IMR-90 (cell line): Measurements from ENCODE around the gene DIO1. TPM values are rescaled to one million over a fixed set of nuclear protein-coding genes. Genes with fewer than 3 reads are reported as not detected.

Source experiments
- ATAC-seq: fragments of 200-7000 bp; cut with Tn5 transposase; 2 replicates; pipeline ENCODE4 v1.9.1; 2020; ENCODE audit warnings: low read depth, mild to moderate bottlenecking, moderate library complexity
- BruUV-seq: library from RNA; stranded (reverse); fragments of 400-500 nt; replicated peaks from 2 replicates; lab custom pipeline; 2021; lab: Mats Ljungman, UMichigan
- CTCF ChIA-PET: fragments of 300-600 bp; formaldehyde crosslinking; extraction: SDS; loops from one replicate; lab custom pipeline; 2021; ENCODE audit warnings: antibody characterized with exemption; lab: Yijun Ruan, JAX
- POLR2A ChIA-PET: fragments of 300-600 bp; sonication (Branson Sonifier 250); formaldehyde crosslinking; loops from one replicate; lab custom pipeline; 2022; ENCODE audit warnings: antibody characterized with exemption; ENCODE audit not compliant: unreplicated experiment; lab: Charles Lee
- DNase-seq: peaks from one replicate; pipeline ENCODE4 v3.0.0; 2013
- H2AFZ ChIP-seq: replicated peaks from 2 replicates; pipeline ENCODE3; 2013; ENCODE audit warnings: low read length, mild to moderate bottlenecking; ENCODE audit not compliant: poor library complexity
- H2AK5ac ChIP-seq: 2 replicates; pipeline ENCODE4 v1.6.1; 2013; ENCODE audit warnings: low read depth, low read length, inconsistent platforms
- H2AK9ac ChIP-seq: replicated peaks from 2 replicates; pipeline ENCODE3; 2013; ENCODE audit warnings: mild to moderate bottlenecking, low read depth, low read length, moderate library complexity; ENCODE audit not compliant: poor library complexity
- H2BK120ac ChIP-seq: 2 replicates; pipeline ENCODE4 v1.6.1; 2013; ENCODE audit warnings: low read depth, low read length, inconsistent platforms
- H2BK15ac ChIP-seq: 3 replicates; pipeline ENCODE4 v1.6.1; 2013; ENCODE audit warnings: low read depth, low read length, inconsistent platforms
- H2BK20ac ChIP-seq: 2 replicates; pipeline ENCODE4 v1.6.1; 2013; ENCODE audit warnings: low read depth, mild to moderate bottlenecking, inconsistent platforms, low read length, moderate library complexity
- H2BK5ac ChIP-seq: 2 replicates; pipeline ENCODE4 v1.6.1; 2013; ENCODE audit warnings: mild to moderate bottlenecking, low read depth, low read length, inconsistent platforms; ENCODE audit not compliant: poor library complexity, severe bottlenecking
- H3K14ac ChIP-seq: replicated peaks from 2 replicates; pipeline ENCODE4 v1.6.1; 2013; ENCODE audit warnings: low read depth, low read length, inconsistent platforms
- H3K18ac ChIP-seq: 2 replicates; pipeline ENCODE4 v1.6.1; 2013; ENCODE audit warnings: low read depth, low read length, control low read depth
- H3K23ac ChIP-seq: 2 replicates; pipeline ENCODE4 v1.6.1; 2013; ENCODE audit warnings: low read depth, low read length, inconsistent platforms
- H3K27ac ChIP-seq: 2 replicates; pipeline ENCODE4 v1.5.1; 2013; ENCODE audit warnings: mild to moderate bottlenecking, control low read depth, low read length; ENCODE audit not compliant: insufficient read depth
- H3K27me3 ChIP-seq: 2 replicates; pipeline ENCODE4 v1.6.1; 2013; ENCODE audit warnings: low read length; ENCODE audit not compliant: control insufficient read depth, insufficient read depth
- H3K36me3 ChIP-seq: 2 replicates; pipeline ENCODE4 v1.6.1; 2013; ENCODE audit warnings: low read length, mixed read lengths; ENCODE audit not compliant: control insufficient read depth, insufficient read depth
- H3K4ac ChIP-seq: 2 replicates; pipeline ENCODE4 v1.6.1; 2013; ENCODE audit warnings: low read depth, low read length, inconsistent platforms
- H3K4me1 ChIP-seq: 2 replicates; pipeline ENCODE4 v1.6.1; 2013; ENCODE audit warnings: low read length, mixed read lengths; ENCODE audit not compliant: control insufficient read depth, insufficient read depth
- H3K4me2 ChIP-seq: 2 replicates; pipeline ENCODE4 v1.6.1; 2013; ENCODE audit warnings: low read depth, mild to moderate bottlenecking, control low read depth, low read length, moderate library complexity
- H3K4me3 ChIP-seq: 2 replicates; pipeline ENCODE4 v1.5.1; 2013; ENCODE audit warnings: low read depth, mild to moderate bottlenecking, control low read depth, low read length, moderate library complexity; ENCODE audit not compliant: insufficient read depth
- H3K56ac ChIP-seq: 2 replicates; pipeline ENCODE4 v1.6.1; 2013; ENCODE audit warnings: low read length, inconsistent platforms; ENCODE audit not compliant: insufficient read depth; ENCODE audit errors: extremely low read depth
- H3K79me1 ChIP-seq, 2 experiments: 2 replicates each; pipeline ENCODE4 v1.6.1; 2013; ENCODE audit warnings: low read length in 2 of 2, inconsistent platforms in 1 of 2, low read depth in 1 of 2
- H3K9ac ChIP-seq: 2 replicates; pipeline ENCODE4 v1.6.1; 2013; ENCODE audit warnings: low read depth, low read length, control low read depth
- H3K9me1 ChIP-seq: 2 replicates; pipeline ENCODE4 v1.6.1; 2013; ENCODE audit warnings: low read length, inconsistent platforms; ENCODE audit not compliant: insufficient read depth
- H3K9me3 ChIP-seq: 2 replicates; pipeline ENCODE4 v1.6.1; 2013; ENCODE audit warnings: low read length; ENCODE audit not compliant: control insufficient read depth, insufficient read depth
- H4K20me1 ChIP-seq: 2 replicates; pipeline ENCODE4 v1.6.1; 2013; ENCODE audit warnings: low read length, inconsistent platforms; ENCODE audit not compliant: insufficient read depth
- H4K5ac ChIP-seq: 2 replicates; pipeline ENCODE4 v1.6.1; 2013; ENCODE audit warnings: mild to moderate bottlenecking, low read depth, low read length, control low read depth
- H4K8ac ChIP-seq, 2 experiments: 2 replicates each; pipeline ENCODE4 v1.6.1; 2013; ENCODE audit warnings: low read depth in 2 of 2, low read length in 2 of 2, control low read depth in 1 of 2, inconsistent platforms in 1 of 2
- H4K91ac ChIP-seq: 2 replicates; pipeline ENCODE4 v1.6.1; 2013; ENCODE audit warnings: low read depth, low read length, inconsistent platforms; ENCODE audit not compliant: insufficient read depth
- CHD1 ChIP-seq: IDR thresholded peaks from 2 replicates; pipeline ENCODE4 v1.6.1; 2012; ENCODE audit warnings: low read depth, low read length, improper control_type of control experiment
- FOS ChIP-seq: fragments of 150-350 bp; IDR thresholded peaks from 2 replicates; pipeline ENCODE4 v1.6.1; 2016; ENCODE audit warnings: low read depth, low read length
- MAFK ChIP-seq: IDR thresholded peaks from 2 replicates; pipeline ENCODE4 v1.6.1; 2012; ENCODE audit warnings: low read depth, low read length, improper control_type of control experiment
- MXI1 ChIP-seq: IDR thresholded peaks from 2 replicates; pipeline ENCODE4 v1.6.1; 2012; ENCODE audit warnings: low read depth, mild to moderate bottlenecking, low read length, moderate library complexity, borderline replicate concordance
- NFE2L2 ChIP-seq: fragments of 150-350 bp; IDR thresholded peaks from 2 replicates; pipeline ENCODE4 v1.6.1; 2016; ENCODE audit warnings: low read depth, mild to moderate bottlenecking, low read length
- POLR2A ChIP-seq: IDR thresholded peaks from 2 replicates; pipeline ENCODE4 v1.6.1; 2012; ENCODE audit warnings: mild to moderate bottlenecking, low read depth, low read length
- SMC3 ChIP-seq: fragments of 150-350 bp; IDR thresholded peaks from 2 replicates; pipeline ENCODE4 v1.6.1; 2016; ENCODE audit warnings: low read depth, mild to moderate bottlenecking, antibody characterized with exemption, low read length, moderate library complexity
- WGBS, 2 experiments: methylation state at CpG; one replicate each; pipeline versions ENCODE4 v1.1.5 to v1.1.7; 2013; ENCODE audit warnings: missing lambda C conversion rate in 2 of 2; ENCODE audit not compliant: insufficient read length in 1 of 2; ENCODE audit errors: extremely low coverage in 2 of 2; 5-methylcytosine and 5-hydroxymethylcytosine counted together
- dilution Hi-C: fragments of 300-500 bp; cut with HindIII; formaldehyde crosslinking; loops from one replicate; pipeline ENCODE4 v1.14.3; 2018; ENCODE audit warnings: low sequenced_read_pairs; ENCODE audit not compliant: unreplicated experiment
- in situ Hi-C: fragments of 300-500 bp; cut with MboI; formaldehyde crosslinking; loops from 3 replicates; pipeline ENCODE4 v1.14.3; 2019; ENCODE audit warnings: low sequenced_read_pairs, inconsistent platforms, mixed read lengths
- intact Hi-C: fragments of 100-400 bp; cut with micrococcal nuclease; formaldehyde crosslinking; loops from 2 replicates; pipeline ENCODE4 v1.10.0; 2022
- polyA plus RNA-seq, 3 experiments: library from polyadenylated mRNA; depleted of rRNA; stranded (reverse); fragments of >200 nt; gene quantifications; 2 replicates each; pipeline ENCODE4 v1.2.3, GENCODE V29; 2012; ENCODE audit warnings: low replicate concordance in 1 of 3
- total RNA-seq: library from RNA; depleted of rRNA; stranded (reverse); fragments of >200 nt; gene quantifications from 2 replicates; pipeline ENCODE4 v1.2.3, GENCODE V29; 2012

Gene DIO1
- total and polyA plus RNA-seq, 2 of the 4 experiments (the other 2 are of a cell fraction): not detected

DNA sequence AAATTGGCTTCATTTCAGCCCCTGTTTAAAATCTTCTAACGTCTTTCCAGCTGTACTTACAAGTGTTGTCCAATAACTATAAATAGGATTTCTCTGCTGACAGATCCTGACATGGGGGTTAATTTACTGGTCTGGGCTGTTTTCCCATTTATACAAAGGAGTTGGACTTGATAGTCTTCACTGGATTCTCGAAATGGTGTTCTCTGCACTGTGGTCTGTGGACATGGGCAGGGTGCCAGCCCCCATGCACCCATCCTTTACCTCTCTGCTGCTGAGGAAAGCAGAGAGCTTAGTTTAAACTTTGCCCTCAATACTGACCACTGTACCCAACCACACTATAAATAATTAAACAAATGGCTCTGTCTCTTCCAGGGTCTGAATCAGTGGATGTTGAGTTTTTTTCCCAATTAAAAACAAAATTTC is 5.2 kb downstream of the DIO1 start:
- H3K4ac ChIP-seq: no peak overlapping the region
- no peak overlapping the region for H3K23ac ChIP-seq
- H4K5ac ChIP-seq: no peak overlapping the region
- peaks cover 12% of the 10 kb centered on the region; the same call in 1 of the 2 replicates for H4K20me1 ChIP-seq
- H3K4me1 ChIP-seq: peaks cover 20% of the 10 kb centered on the region
- intact Hi-C loops: no loop called here
- H3K79me1 ChIP-seq: peaks cover 0 to 3% of the 10 kb centered on the region in 2 experiments; a peak in 1 of 4 replicates
- no peak overlapping the region; the same call in 1 of the 2 replicates for H4K91ac ChIP-seq
- H4K8ac ChIP-seq: peak overlapping the region in 1 of 2 experiments; percentile 36; a peak in 1 of 4 replicates
- in situ Hi-C loops: no loop called here
- H2AK5ac ChIP-seq: peak overlapping the region; percentile 90; the same call in 1 of the 2 replicates
- no peak overlapping the region for H2AK9ac ChIP-seq
- ChIA-PET POLR2A (no interaction called here), CTCF (no interaction called here)
- H3K9me1 ChIP-seq: peaks cover 20% of the 10 kb centered on the region
- no peak overlapping the region for H3K4me2 ChIP-seq
- WGBS, 2 experiments: no CpG with 5 or more reads among the region's 2 CpGs
- no peak overlapping the region for H3K18ac ChIP-seq
- H3K56ac ChIP-seq: no peak overlapping the region
- peak; percentile 9; the same call in 1 of the 2 replicates for ATAC-seq
- H3K4me3 ChIP-seq: no peak overlapping the region
- DNase-seq: peak; percentile 69
- peak overlapping the region; percentile 64; the same call in 1 of the 2 replicates for H3K14ac ChIP-seq
- no peaks in the 10 kb centered on the region for H3K9me3 ChIP-seq
- H3K9ac ChIP-seq: no peak overlapping the region
- H3K36me3 ChIP-seq: no peaks in the 10 kb centered on the region
- no TSS peak for BruUV-seq
- no peak overlapping the region for H2BK20ac ChIP-seq
- H3K27ac ChIP-seq: no peak overlapping the region
- TF ChIP-seq SMC3: no peak
- TF ChIP-seq FOS: no peak
- no peak for TF ChIP-seq POLR2A
- no peak for TF ChIP-seq MXI1
- TF ChIP-seq CHD1: no peak
- no peak for TF ChIP-seq MAFK
- no peak for TF ChIP-seq NFE2L2
- no peak overlapping the region for H2BK120ac ChIP-seq
- H3K27me3 ChIP-seq: no peaks in the 10 kb centered on the region
- H2AFZ ChIP-seq: no peak overlapping the region
- H2BK5ac ChIP-seq: no peak overlapping the region
- H2BK15ac ChIP-seq: no peak overlapping the region
- dilution Hi-C loops: no loop called here
